HepG2 (cell line): ENCODE measurements around the gene C10orf53. TPM values are rescaled to one million over a fixed set of nuclear protein-coding genes. Genes with fewer than 3 reads are reported as not detected.

Experiments
- ATAC-seq: fragments of 200-7000 bp; cut with Tn5 transposase; 3 replicates; pipeline ENCODE4 v1.9.1; 2020; ENCODE audit warnings: mild to moderate bottlenecking, moderate library complexity
- BruUV-seq: library from RNA; stranded (reverse); fragments of 400-500 nt; replicated peaks from 2 replicates; lab custom pipeline; 2021; lab: Mats Ljungman, UMichigan
- CTCF ChIA-PET: fragments of 300-600 bp; formaldehyde crosslinking; extraction: SDS; loops from one replicate; lab custom pipeline; 2021; ENCODE audit warnings: low total read pairs, inconsistent platforms, low intra/inter-chr PET ratio; lab: Yijun Ruan, JAX
- POLR2A ChIA-PET: fragments of 350-600 bp; sonication (Branson Sonifier 250); formaldehyde crosslinking; loops from one replicate; lab custom pipeline; 2020; ENCODE audit warnings: antibody characterized with exemption, inconsistent platforms; lab: Yijun Ruan, JAX
- DNase-seq: peaks from one replicate; pipeline ENCODE4 v3.0.0-alpha.2; 2015; ENCODE audit warnings: low spot score
- FAIRE-seq: peaks from 3 replicates; lab custom pipeline; 2011; peaks lifted over from hg19 to GRCh38; lab: Jason Lieb, UNC
- H2AFZ ChIP-seq: one replicate; pipeline ENCODE4 v1.6.1; 2011; ENCODE audit warnings: low read length, inconsistent platforms
- H3K27ac ChIP-seq: fragments of 300-600 bp; 3 replicates; pipeline ENCODE4 v1.8.0; 2011; ENCODE audit warnings: mixed run types, mild to moderate bottlenecking, mixed read lengths, low read length, inconsistent platforms; ENCODE audit not compliant: insufficient read depth; ENCODE audit errors: extremely low read length
- H3K27me3 ChIP-seq, 2 experiments: fragments of 200-600 bp in 1 of 2; 2 replicates in 1 of 2; 3 replicates in 1 of 2; pipeline versions ENCODE4 v1.6.0 to v1.8.0; 2011; ENCODE audit warnings: low read length in 2 of 2, mild to moderate bottlenecking in 2 of 2, moderate library complexity in 2 of 2, inconsistent platforms in 1 of 2; ENCODE audit not compliant: insufficient read depth in 2 of 2, control insufficient read depth in 1 of 2
- H3K36me3 ChIP-seq, 2 experiments: fragments of 200-600 bp in 1 of 2; replicated peaks in 1 of 2; 2 replicates in 1 of 2; 3 replicates in 1 of 2; pipeline versions ENCODE4 v1.5.1 to v1.8.0; 2011; ENCODE audit warnings: low read length in 2 of 2, inconsistent platforms in 1 of 2; ENCODE audit not compliant: insufficient read depth in 2 of 2, control insufficient read depth in 1 of 2
- H3K4me1 ChIP-seq: 2 replicates; pipeline ENCODE4 v1.5.1; 2012; ENCODE audit warnings: low read length, inconsistent platforms; ENCODE audit not compliant: insufficient read depth
- H3K4me2 ChIP-seq: 2 replicates; pipeline ENCODE4 v1.6.0; 2011; ENCODE audit warnings: low read depth, low read length, inconsistent platforms
- H3K4me3 ChIP-seq, 3 experiments: fragments of 200-600 bp in 1 of 3; sonication (generic), shearing (Covaris generic) in 1 of 3; replicated peaks in 1 of 3; 2 replicates each; pipeline ENCODE4 v1.5.1; 2011 to 2016; ENCODE audit warnings: low read length in 3 of 3, inconsistent platforms in 2 of 3, low read depth in 2 of 3, mild to moderate bottlenecking in 2 of 3, control low read depth in 1 of 3, mixed read lengths in 1 of 3; ENCODE audit not compliant: insufficient read depth in 1 of 3
- H3K79me2 ChIP-seq: one replicate; pipeline ENCODE4 v1.6.1; 2011; ENCODE audit warnings: low read length, inconsistent platforms; ENCODE audit not compliant: insufficient read depth
- H3K9ac ChIP-seq: 2 replicates; pipeline ENCODE4 v1.6.0; 2011; ENCODE audit warnings: mild to moderate bottlenecking, low read depth, low read length, inconsistent platforms; ENCODE audit not compliant: insufficient read depth
- H3K9me3 ChIP-seq: 2 replicates; pipeline ENCODE4 v1.5.1; 2012; ENCODE audit warnings: mild to moderate bottlenecking, low read length
- H4K20me1 ChIP-seq: 2 replicates; pipeline ENCODE4 v1.6.0; 2011; ENCODE audit warnings: inconsistent platforms, mild to moderate bottlenecking, low read length, moderate library complexity; ENCODE audit not compliant: insufficient read depth
- HNF4A ChIP-seq: sonication (generic); formaldehyde crosslinking; IDR thresholded peaks from 2 replicates; pipeline ENCODE4 v1.4.0; 2020; ENCODE audit warnings: missing genetic modification reagents
- KAT2B ChIP-seq: fragments of 150-350 bp; IDR thresholded peaks from 2 replicates; pipeline ENCODE4 v1.6.1; 2014; ENCODE audit warnings: low read depth, low read length, borderline replicate concordance
- NCOA5 ChIP-seq: sonication (generic); formaldehyde crosslinking; IDR thresholded peaks from 2 replicates; pipeline ENCODE4 v1.4.0; 2020; ENCODE audit warnings: missing genetic modification reagents
- PTBP1 ChIP-seq: fragments of 200-400 bp; formaldehyde crosslinking; IDR thresholded peaks from 2 replicates; pipeline ENCODE4 v1.6.1; 2018; ENCODE audit warnings: low read length, low read depth; ENCODE audit not compliant: poor library complexity, severe bottlenecking
- RFXANK ChIP-seq: IDR thresholded peaks from 2 replicates; pipeline ENCODE4 v1.6.1; 2016
- SRF ChIP-seq: IDR thresholded peaks from 2 replicates; pipeline ENCODE4 v1.6.1; 2011; ENCODE audit warnings: mild to moderate bottlenecking, low read depth, low read length, moderate library complexity
- TAF15 ChIP-seq: fragments of 200-400 bp; formaldehyde crosslinking; IDR thresholded peaks from one replicate; pipeline ENCODE4 v1.6.1; 2018; ENCODE audit warnings: mild to moderate bottlenecking, low read depth, low read length; ENCODE audit not compliant: poor library complexity, severe bottlenecking
- ZBTB21 ChIP-seq: sonication (generic); formaldehyde crosslinking; IDR thresholded peaks from 2 replicates; pipeline ENCODE4 v1.4.0; 2020; ENCODE audit warnings: missing genetic modification reagents
- ZNF253 ChIP-seq: sonication (generic); formaldehyde crosslinking; IDR thresholded peaks from 2 replicates; pipeline ENCODE4 v1.8.0; 2022; ENCODE audit warnings: mild to moderate bottlenecking, missing genetic modification reagents, borderline replicate concordance
- ZNF441 ChIP-seq: sonication (generic); formaldehyde crosslinking; IDR thresholded peaks from 2 replicates; pipeline ENCODE4 v1.7.0; 2021; ENCODE audit warnings: missing genetic modification reagents, borderline replicate concordance
- ZNF720 ChIP-seq: sonication (generic); formaldehyde crosslinking; IDR thresholded peaks from 2 replicates; pipeline ENCODE4 v1.4.0; 2020; ENCODE audit warnings: missing genetic modification reagents
- ZNF839 ChIP-seq: sonication (generic); formaldehyde crosslinking; IDR thresholded peaks from 2 replicates; pipeline ENCODE4 v1.4.0; 2020; ENCODE audit warnings: missing genetic modification reagents, mild to moderate bottlenecking, borderline replicate concordance
- ZNF883 ChIP-seq: sonication (generic); formaldehyde crosslinking; IDR thresholded peaks from 2 replicates; pipeline ENCODE4 v1.5.1; 2020; ENCODE audit warnings: mild to moderate bottlenecking, missing genetic modification reagents; ENCODE audit errors: not compliant biosample characterization
- WGBS: methylation state at CpG from one replicate; pipeline ENCODE4 v1.1.6; 2017; ENCODE audit warnings: low lambda C conversion rate; 5-methylcytosine and 5-hydroxymethylcytosine counted together
- in situ Hi-C: cut with HindIII; loops from 2 replicates; pipeline ENCODE4 v1.10.0; 2017; ENCODE audit warnings: low pct_unique_long_range_greater_than_20kb; ENCODE audit not compliant: extremely low pct_ligation_motif_present
- intact Hi-C: fragments of 100-400 bp; cut with micrococcal nuclease; formaldehyde crosslinking; loops from one replicate; pipeline ENCODE4 v1.10.0; 2022; ENCODE audit not compliant: unreplicated experiment
- polyA plus RNA-seq, 8 experiments: library from polyadenylated mRNA; depleted of rRNA in 3 of 8; stranded (reverse) in 7 of 8; unstranded in 1 of 8; fragments of >200 nt; fragmentation: Illumina TruSeq in 4 of 8; extraction: Trizol in 4 of 8; gene quantifications; 2 replicates each; pipeline versions ENCODE4 v1.2.1 to v1.2.3, GENCODE V29; 2011 to 2016; ENCODE audit warnings: low read depth in 4 of 8, missing spikeins in 1 of 8, mixed read lengths in 1 of 8; ENCODE audit not compliant: insufficient read depth in 1 of 8
- total RNA-seq, 5 experiments: library from RNA; depleted of rRNA; stranded (reverse); fragments of >200 nt; fragmentation: Illumina TruSeq; extraction: Trizol; gene quantifications; 2 replicates each; pipeline ENCODE4 v1.2.3, GENCODE V29; 2016; ENCODE audit warnings: low read depth in 1 of 5
- TF ChIP-seq, protein P1 (sequence below), 2 experiments: sonication (generic) in 1 of 2; formaldehyde crosslinking in 1 of 2; IDR thresholded peaks; 2 replicates each; pipeline versions ENCODE4 v1.5.1 to v1.6.1; 2011 to 2020; ENCODE audit warnings: borderline replicate concordance in 1 of 2, low read depth in 1 of 2, low read length in 1 of 2, mild to moderate bottlenecking in 1 of 2, missing genetic modification reagents in 1 of 2, moderate library complexity in 1 of 2
- TF ChIP-seq, protein P2 (sequence below): sonication (generic); formaldehyde crosslinking; IDR thresholded peaks from 2 replicates; pipeline ENCODE4 v1.5.0; 2020; ENCODE audit warnings: missing genetic modification reagents
- TF ChIP-seq, protein P3 (sequence below): sonication (generic); formaldehyde crosslinking; IDR thresholded peaks from 2 replicates; pipeline ENCODE4 v1.4.0; 2020; ENCODE audit warnings: missing genetic modification reagents
- TF ChIP-seq, protein P4 (sequence below): IDR thresholded peaks from 2 replicates; pipeline ENCODE4 v1.6.1; 2016; ENCODE audit warnings: mild to moderate bottlenecking

Gene C10orf53
- total and polyA plus RNA-seq, 2 of the 13 experiments (the other 11 are each of a cell fraction or from before 2014, with no cell fraction given) = not detected

DNA sequence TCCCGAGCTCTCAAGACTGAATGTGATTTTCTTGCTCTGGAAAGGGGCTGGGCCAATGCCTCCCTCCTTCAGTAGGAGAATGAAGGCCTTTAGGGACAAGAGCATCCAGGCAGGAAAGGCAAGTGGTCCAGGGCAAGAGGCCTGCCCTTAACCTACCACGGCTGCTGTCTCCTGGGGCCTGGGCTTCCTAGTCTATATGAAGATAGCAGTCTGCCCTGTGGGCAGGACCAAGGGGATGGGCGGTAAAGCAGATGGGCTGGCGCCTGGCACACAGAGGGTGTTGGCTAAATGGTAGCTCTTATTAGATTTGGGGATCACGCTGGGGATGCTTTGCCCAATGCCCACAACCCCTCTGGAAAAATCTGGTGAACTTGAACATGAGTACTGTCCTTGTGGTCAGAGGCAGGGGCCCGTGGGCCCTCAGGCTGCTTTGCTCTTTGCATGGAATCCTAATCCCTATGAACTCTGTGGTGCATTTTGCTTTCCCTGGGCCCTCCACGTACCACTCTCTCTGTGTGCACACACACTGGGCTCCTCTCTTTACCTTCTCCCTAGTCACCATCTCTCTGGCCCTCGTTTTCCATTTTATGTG, 45.3 kb upstream of the C10orf53 start:
- WGBS = 3% methylated on average over 5 of the region's 8 CpGs
- intact Hi-C loops = no loop called here
- Histone ChIP-seq H3K4me3 (no peak overlapping the region), H3K36me3 (no peaks in the 10 kb centered on the region), H3K79me2 (no peaks in the 10 kb centered on the region), H4K20me1 (no peaks in the 10 kb centered on the region), H2AFZ (no peak overlapping the region), H3K9ac (no peak overlapping the region), H3K27ac (no peak overlapping the region), H3K27me3 (peaks cover 1 to 32% of the 10 kb centered on the region in 2 experiments; a peak in 3 of 5 replicates), H3K9me3 (no peaks in the 10 kb centered on the region), H3K4me1 (no peaks in the 10 kb centered on the region), H3K4me2 (no peak overlapping the region)
- in situ Hi-C loops = no loop called here
- ChIA-PET POLR2A (no interaction called here), CTCF (no interaction called here)
- no TSS peak for BruUV-seq
- ATAC-seq (no peak), FAIRE-seq (no peak), DNase-seq (no peak)
- TF ChIP-seq ZNF839 (no peak), SRF (no peak), ZNF441 (CRISPR knock-in tag) (no peak), HNF4A (CRISPR knock-in tag) (no peak), ZNF883 (no peak), NCOA5 (no peak), KAT2B (no peak), PTBP1 (no peak), ZBTB21 (no peak), ZNF720 (CRISPR knock-in tag) (no peak), TAF15 (no peak), RFXANK (CRISPR knock-in tag) (no peak), ZNF253 (CRISPR knock-in tag) (no peak)
- TF ChIP-seq, protein P1, sequence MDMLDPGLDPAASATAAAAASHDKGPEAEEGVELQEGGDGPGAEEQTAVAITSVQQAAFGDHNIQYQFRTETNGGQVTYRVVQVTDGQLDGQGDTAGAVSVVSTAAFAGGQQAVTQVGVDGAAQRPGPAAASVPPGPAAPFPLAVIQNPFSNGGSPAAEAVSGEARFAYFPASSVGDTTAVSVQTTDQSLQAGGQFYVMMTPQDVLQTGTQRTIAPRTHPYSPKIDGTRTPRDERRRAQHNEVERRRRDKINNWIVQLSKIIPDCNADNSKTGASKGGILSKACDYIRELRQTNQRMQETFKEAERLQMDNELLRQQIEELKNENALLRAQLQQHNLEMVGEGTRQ (IDR thresholded peaks at IDR 0.05; ENCODE audit: low read depth, low read length) = no peak
- TF ChIP-seq, protein P1 (CRISPR knock-in tag; IDR thresholded peaks at IDR 0.05; ENCODE audit: borderline replicate concordance) = no peak
- TF ChIP-seq, protein P2, sequence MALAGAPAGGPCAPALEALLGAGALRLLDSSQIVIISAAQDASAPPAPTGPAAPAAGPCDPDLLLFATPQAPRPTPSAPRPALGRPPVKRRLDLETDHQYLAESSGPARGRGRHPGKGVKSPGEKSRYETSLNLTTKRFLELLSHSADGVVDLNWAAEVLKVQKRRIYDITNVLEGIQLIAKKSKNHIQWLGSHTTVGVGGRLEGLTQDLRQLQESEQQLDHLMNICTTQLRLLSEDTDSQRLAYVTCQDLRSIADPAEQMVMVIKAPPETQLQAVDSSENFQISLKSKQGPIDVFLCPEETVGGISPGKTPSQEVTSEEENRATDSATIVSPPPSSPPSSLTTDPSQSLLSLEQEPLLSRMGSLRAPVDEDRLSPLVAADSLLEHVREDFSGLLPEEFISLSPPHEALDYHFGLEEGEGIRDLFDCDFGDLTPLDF = no peak
- TF ChIP-seq, protein P3, sequence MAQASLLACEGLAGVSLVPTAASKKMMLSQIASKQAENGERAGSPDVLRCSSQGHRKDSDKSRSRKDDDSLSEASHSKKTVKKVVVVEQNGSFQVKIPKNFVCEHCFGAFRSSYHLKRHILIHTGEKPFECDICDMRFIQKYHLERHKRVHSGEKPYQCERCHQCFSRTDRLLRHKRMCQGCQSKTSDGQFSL (CRISPR knock-in tag) = no peak
- TF ChIP-seq, protein P4, sequence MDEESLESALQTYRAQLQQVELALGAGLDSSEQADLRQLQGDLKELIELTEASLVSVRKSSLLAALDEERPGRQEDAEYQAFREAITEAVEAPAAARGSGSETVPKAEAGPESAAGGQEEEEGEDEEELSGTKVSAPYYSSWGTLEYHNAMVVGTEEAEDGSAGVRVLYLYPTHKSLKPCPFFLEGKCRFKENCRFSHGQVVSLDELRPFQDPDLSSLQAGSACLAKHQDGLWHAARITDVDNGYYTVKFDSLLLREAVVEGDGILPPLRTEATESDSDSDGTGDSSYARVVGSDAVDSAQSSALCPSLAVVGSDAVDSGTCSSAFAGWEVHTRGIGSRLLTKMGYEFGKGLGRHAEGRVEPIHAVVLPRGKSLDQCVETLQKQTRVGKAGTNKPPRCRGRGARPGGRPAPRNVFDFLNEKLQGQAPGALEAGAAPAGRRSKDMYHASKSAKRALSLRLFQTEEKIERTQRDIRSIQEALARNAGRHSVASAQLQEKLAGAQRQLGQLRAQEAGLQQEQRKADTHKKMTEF (CRISPR knock-in tag) = no peak
